ENCODE measurements around the gene PGF.
"Not testable (repeated sequence)": the region's sequence is repeated elsewhere in the genome, so short reads cannot be mapped to it uniquely, and the experiment has no call there.

The PGF gene

GRCh38 chr14:74938531-74939495 lies 16.6 kb downstream of the PGF start:
- no peak for DNase-seq

GRCh38 chr14:74937171-74937570 lies 18.2 kb downstream of the PGF start:
- DNase-seq: no peak

- DNase-seq: no peak
Measured at GRCh38 chr14:74936731-74937130, 18.7 kb downstream of the PGF start.

GRCh38 chr14:74936151-74936550 lies 19.2 kb downstream of the PGF start:
- no peak for DNase-seq

- no peak for DNase-seq
Measured at GRCh38 chr14:74935360-74935680, 20.1 kb downstream of the PGF start.

GRCh38 chr14:74934476-74935359 lies 20.7 kb downstream of the PGF start:
- no peak for DNase-seq

- no peak for DNase-seq
Measured at GRCh38 chr14:74934041-74934440, 21.4 kb downstream of the PGF start.

GRCh38 chr14:74932936-74933335 lies 22.5 kb downstream of the PGF start:
- DNase-seq: not testable (repeated sequence)

GRCh38 chr14:74932401-74932901 lies 22.9 kb downstream of the PGF start:
- DNase-seq: no peak

GRCh38 chr14:74931744-74932143 lies 23.7 kb downstream of the PGF start:
- not testable (repeated sequence) for DNase-seq

GRCh38 chr14:74929242-74929641 lies 26.2 kb downstream of the PGF start:
- no peak for DNase-seq

- no peak for DNase-seq
Measured at GRCh38 chr14:74927225-74927624, 28.2 kb downstream of the PGF start.

GRCh38 chr14:74924061-74924460 lies 31.3 kb downstream of the PGF start:
- DNase-seq: no peak

GRCh38 chr14:74922752-74923401 lies 32.5 kb downstream of the PGF start, which contains the start of gene RPS6KL1:
Gene RPS6KL1 (minus strand): TSS chr14:74923260. CDS start chr14:74921541, 1,719 bp downstream.
- peak; percentile 67 for DNase-seq

- no peak for DNase-seq
Measured at GRCh38 chr14:74921987-74922751, 33.2 kb downstream of the PGF start.

- DNase-seq: no peak
Measured at GRCh38 chr14:74921053-74921620, 34.3 kb downstream of the PGF start.

GRCh38 chr14:74920281-74920680 lies 35.1 kb downstream of the PGF start:
- no peak for DNase-seq

- DNase-seq: no peak
Measured at GRCh38 chr14:74919421-74920165, 35.8 kb downstream of the PGF start.

- DNase-seq: no peak
Measured at GRCh38 chr14:74918380-74918779, 37.0 kb downstream of the PGF start.

- DNase-seq: no peak
Measured at GRCh38 chr14:74917646-74918081, 37.7 kb downstream of the PGF start.

GRCh38 chr14:74917178-74917543 lies 38.2 kb downstream of the PGF start:
- no peak for DNase-seq
